GM11168 (cell line): Measurements from ENCODE around the gene SMC1A.
"Not testable (repeated sequence)": the region's sequence is repeated elsewhere in the genome, so short reads cannot be mapped to it uniquely, and the experiment has no call there.

Experiments used
- in situ Hi-C: fragments of 300-500 bp; cut with MboI; formaldehyde crosslinking; loops from one replicate; pipeline ENCODE4 v1.12.0; 2022; ENCODE audit warnings: low sequenced_read_pairs; ENCODE audit not compliant: unreplicated experiment

Gene SMC1A

GRCh38 chrX:53422086-53422860 lies at the start of gene SMC1A:
Gene SMC1A (minus strand): TSS chrX:53422654. CDS start chrX:53422600, 54 bp downstream.
- in situ Hi-C loops: loop anchor here (10.0 kb wide), 1 partner anchor 107 kb away; no protein-coding TSS in a partner anchor

- in situ Hi-C loops: no loop called here
Observed at GRCh38 chrX:53471346-53471745, 48.9 kb upstream of the SMC1A start.

GRCh38 chrX:53468659-53469058 lies 46.2 kb upstream of the SMC1A start:
- in situ Hi-C loops: not testable (repeated sequence)

DNA sequence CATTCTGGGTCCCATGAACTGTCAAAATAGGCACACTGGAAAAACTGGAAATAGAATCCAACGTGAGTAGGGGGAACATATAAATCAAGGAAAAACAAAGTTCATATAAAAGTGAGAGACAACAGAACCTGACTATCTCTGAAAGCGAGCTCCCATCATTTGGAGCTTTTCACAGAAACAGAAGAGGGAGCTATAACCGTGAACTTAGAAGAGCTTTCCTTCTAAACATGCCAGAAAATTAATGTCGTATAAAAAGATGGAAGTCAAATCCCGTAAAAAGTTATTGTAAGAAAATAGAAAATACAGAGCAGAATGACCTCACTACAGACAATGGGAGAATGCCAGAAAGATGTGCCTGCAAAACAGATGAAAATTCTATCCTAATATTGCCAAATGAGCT lies 35.6 kb upstream of the SMC1A start:
- in situ Hi-C loops: no loop called here

DNA sequence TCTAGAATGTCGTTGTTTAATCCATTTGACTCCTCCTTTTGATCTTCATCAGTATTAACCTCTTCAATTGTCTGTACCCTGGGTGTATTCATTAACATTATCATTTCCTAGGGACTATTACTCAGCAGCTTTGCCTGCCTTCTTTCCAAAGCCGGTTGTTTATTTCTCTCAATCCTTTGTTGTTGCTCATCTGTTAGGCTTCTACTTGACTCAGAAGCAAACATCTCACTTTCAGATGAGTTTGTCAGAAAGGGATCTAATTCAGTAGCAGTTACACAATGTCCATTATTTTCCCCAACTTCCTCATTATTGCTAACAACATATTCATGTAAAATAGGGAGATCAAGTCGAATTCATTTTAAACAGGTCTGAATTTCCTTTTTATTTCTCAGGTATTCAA lies 33.8 kb upstream of the SMC1A start:
- in situ Hi-C loops: no loop called here

GRCh38 chrX:53452812-53453211 lies 30.4 kb upstream of the SMC1A start:
- in situ Hi-C loops: no loop called here

GRCh38 chrX:53449632-53450031 lies 27.2 kb upstream of the SMC1A start:
- in situ Hi-C loops: no loop called here

DNA sequence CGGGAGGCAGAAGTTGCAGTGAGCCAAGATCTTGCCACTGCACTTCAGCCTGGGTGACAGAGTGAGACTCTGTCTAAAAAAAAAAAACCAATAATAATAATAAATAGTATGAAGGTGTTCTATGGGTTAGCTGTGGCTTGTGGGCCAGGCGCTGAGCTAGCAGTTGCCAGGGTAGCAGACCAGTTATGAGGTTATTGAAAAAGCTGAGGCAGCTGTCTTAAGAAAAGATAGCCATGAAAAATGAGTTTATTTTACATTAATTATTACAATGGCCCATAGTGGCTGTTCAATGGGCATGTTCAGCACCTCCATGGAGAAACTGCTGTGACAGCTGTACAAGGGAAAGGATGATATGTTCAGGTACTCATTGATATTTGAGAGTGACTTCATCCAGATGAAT lies 25.0 kb upstream of the SMC1A start:
- in situ Hi-C loops: no loop called here

DNA sequence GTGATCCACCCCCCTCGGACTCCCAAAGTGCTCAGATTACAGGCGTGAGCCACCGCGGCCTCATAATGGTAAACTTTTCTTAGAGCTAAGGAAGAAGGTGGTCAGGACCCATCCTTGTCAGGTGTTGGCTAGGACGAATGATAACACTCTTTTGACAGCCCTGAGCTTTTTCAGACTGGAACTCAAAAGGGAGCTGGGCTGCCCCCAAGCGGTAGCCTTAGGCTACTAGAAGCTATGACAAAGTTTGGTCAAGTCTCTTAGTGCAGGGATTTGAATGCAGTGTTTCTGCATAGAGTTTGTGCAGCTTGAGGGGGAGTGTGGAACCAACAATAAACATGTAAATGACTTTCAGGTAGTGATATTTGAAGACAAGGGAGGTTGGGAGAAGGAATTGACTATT lies 23.5 kb upstream of the SMC1A start:
- in situ Hi-C loops: no loop called here

DNA sequence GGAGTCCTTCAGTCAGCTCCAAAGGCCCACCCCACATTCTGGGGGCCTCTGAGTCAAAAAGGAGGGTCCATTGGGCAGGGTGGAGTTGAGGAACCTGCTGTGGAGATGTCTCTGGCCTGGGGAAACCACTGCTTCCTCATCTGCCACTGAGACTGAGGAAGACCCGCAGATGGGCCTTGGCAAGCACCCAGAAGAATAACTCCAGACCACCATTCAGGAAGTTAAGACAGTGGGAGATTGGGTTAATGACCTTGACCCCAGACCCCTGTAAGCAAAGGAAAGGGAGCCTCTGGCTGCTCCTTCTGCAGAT lies 19.8 kb upstream of the SMC1A start:
- in situ Hi-C loops: no loop called here

GRCh38 chrX:53441531-53442321 lies 19.3 kb upstream of the SMC1A start:
- in situ Hi-C loops: no loop called here

DNA sequence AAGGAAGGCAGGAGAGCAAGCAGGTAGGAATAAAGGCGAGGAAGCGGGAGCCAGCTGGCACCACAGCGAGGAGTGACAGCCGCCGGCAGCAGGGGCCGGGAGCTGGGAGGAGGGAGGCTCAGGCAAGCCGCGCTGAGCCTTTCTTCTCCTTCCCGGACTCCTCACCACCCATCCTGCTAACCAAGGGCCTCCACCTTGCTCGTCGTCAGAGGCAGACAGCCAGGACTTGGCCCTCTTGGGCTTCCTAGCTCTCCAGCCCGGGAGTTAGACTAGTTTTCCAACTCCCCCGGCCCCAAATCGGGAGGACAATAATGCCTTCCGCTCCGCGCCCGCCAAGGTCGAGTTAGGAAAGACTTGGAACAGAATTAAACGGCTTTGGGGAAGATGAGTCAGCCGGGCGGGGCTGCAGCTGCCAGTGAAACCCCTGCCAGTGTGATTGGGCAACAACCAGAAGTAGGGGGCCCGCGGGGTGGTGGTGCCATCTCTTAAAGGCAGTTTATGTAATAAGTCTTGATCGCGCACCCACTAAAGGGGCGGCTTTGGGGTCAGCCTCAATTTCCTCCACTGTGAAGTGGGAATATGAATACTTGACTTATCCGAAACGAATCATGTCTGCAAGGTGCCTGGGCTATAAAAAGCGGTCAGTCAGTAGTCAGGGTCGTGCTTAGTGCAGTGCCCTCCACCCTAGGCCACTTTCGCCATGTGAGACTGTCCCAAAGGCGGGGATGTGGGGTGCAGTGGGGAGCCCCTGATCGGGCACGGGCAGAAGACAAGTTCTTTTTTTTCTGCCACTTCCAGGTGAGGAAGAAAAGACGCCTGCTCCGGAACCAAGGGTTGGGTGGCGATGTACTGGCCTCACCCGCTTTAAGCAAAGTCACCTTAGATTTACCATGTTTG lies 18.4 kb upstream of the SMC1A start:
- in situ Hi-C loops: no loop called here

- in situ Hi-C loops: no loop called here
Observed at GRCh38 chrX:53440101-53440500, 17.6 kb upstream of the SMC1A start.

DNA sequence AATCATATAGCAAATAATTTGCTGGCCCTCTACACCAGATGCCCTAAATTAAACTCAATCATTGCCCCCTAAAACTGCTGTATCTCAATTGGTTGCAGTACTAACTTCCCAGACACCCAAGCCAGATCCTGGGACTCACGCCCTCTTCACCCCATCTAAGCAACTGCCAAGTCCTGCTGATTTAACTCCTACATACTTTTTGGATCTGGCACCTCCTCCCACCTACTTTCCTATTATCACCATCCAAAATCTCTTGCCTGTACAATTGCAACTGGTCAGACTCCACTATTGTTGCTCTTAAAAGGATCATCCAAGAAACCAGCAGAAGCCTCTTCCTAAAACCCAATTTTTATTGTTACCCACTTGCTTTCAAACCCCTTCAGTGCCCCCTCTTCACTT lies 16.4 kb upstream of the SMC1A start:
- in situ Hi-C loops: no loop called here

DNA sequence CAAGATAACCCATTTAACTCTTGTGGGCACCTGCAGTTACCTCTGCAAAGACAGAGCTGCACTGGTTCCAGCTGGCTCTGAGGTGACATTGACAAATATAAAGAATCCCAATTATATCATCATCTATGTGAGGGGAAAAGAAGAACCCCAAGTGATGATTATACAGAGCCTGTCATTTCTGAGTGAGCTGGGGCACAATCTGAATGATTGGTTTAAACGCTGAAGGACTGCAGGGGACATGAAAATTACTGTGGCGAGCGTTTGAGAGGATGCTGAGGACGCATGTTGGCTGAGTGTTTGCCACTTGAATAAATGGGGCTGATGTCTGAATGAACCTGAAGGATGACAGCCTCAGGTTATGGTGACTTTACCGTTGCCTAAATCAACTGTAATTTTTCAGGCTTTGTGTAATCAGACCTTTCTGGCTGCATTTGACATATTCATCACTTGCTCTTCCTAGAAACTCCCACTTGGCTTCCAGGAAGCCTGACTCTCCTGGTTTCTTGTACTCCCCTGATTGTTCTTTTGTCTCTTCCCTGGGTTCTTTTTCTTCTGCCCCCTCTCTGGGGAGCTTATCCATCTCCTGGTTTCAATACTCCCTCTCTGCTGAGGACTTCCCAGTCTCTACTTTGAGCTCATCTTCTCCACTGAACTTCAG lies 15.8 kb upstream of the SMC1A start:
- in situ Hi-C loops: no loop called here

- in situ Hi-C loops: no loop called here
Observed at GRCh38 chrX:53437206-53437605, 14.8 kb upstream of the SMC1A start.

DNA sequence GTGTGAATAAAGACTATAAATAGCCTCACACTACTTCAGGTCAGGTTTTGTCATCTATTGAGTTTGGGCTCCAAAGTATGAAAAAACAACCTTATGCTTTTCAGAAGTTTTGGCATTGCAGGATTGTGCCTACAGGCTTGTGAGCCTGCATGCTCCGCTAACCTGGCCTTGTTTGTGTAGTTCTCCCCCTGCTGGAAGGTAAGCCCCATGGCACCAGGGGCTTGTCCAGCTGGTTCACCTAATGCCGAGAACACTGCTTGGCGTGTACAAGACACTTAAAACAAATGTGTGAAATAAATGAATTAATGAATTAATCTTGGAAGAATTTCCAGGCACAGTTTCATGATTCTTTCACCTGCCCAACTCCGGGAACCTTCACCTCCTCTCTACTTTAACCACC lies 13.5 kb upstream of the SMC1A start:
- in situ Hi-C loops: no loop called here

DNA sequence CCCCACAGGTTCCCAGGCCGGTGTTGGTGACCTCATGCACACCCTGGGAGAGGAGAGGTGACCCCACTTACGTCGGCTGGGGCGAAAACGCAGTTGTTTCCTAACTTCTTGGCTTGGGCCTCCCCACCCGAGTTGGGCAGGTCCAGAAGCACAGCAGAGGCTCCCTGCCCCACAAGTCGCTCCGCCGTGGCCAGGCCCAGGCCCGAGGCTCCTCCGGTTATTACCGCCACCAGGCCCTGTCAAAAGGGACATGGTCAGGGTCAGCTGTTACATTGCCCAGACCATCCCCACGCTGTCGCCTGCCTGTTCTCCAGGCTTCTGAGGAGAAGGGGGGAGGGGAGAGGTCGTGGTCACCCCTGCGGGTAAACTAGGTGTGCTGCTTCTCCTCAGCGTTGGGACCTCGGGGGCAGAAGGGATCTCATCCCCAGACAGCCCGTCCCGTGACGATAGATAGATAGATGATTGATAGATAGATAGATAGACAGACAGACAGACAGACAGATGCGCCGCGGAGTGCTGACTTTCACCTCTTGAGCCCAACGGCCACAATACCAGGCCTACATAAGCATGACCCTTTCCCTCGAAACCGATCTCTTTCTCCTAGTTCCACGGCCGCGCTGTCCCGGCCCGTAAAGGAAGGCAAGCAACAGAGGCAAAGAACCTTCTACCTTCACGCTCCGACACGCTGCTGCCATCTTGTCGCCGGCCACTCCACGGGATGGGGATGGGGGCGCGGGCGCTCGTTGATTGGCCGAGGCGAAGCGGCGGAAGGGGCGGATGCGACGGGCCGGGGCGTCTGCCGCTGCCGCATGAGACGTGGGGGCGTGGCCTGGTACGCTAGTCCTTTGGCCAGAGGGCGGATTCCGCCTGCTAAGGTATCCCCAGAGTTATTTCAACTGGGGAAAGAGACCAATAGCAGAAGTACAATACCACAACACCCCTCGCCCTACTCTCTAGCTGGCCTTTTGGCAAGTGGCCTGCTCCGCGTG lies 11.5 kb upstream of the SMC1A start, which contains the start of gene HSD17B10:
TSS of gene HSD17B10 (minus strand) at position 720 of the 989 bp plus-strand sequence. CDS start at position 695, 25 bp downstream.
- in situ Hi-C loops: no loop called here

GRCh38 chrX:53430231-53430630 lies 7.8 kb upstream of the SMC1A start:
- in situ Hi-C loops: no loop called here
